ENCODE measurements around the gene RERE.
"Not testable (repeated sequence)": the region's sequence is repeated elsewhere in the genome, so short reads cannot be mapped to it uniquely, and the experiment has no call there.

Gene RERE

GRCh38 chr1:8796812-8797211 is 20.6 kb downstream of the RERE start:
- DNase-seq = no peak

- no peak for DNase-seq
These were observed 22.8 kb downstream of the RERE start for GRCh38 chr1:8794605-8795004.

- no peak for DNase-seq
These were observed 25.6 kb downstream of the RERE start for GRCh38 chr1:8791819-8792218.

GRCh38 chr1:8790987-8791386 is 26.5 kb downstream of the RERE start:
- DNase-seq = no peak

- no peak for DNase-seq
These were observed 27.0 kb downstream of the RERE start for GRCh38 chr1:8790478-8790877.

- DNase-seq = no peak
These were observed 27.9 kb downstream of the RERE start for GRCh38 chr1:8789314-8790214.

GRCh38 chr1:8787218-8787617 is 30.2 kb downstream of the RERE start:
- no peak for DNase-seq

- not testable (repeated sequence) for DNase-seq
These were observed 31.2 kb downstream of the RERE start for GRCh38 chr1:8786204-8786603.

- no peak for DNase-seq
These were observed 34.5 kb downstream of the RERE start for GRCh38 chr1:8782955-8783354.

- no peak for DNase-seq
These were observed 35.3 kb downstream of the RERE start for GRCh38 chr1:8782001-8782620.

- DNase-seq = no peak
These were observed 37.0 kb downstream of the RERE start for GRCh38 chr1:8780405-8780804.

GRCh38 chr1:8777867-8778266 is 39.6 kb downstream of the RERE start:
- no peak for DNase-seq

- no peak for DNase-seq
These were observed 41.3 kb downstream of the RERE start for GRCh38 chr1:8776104-8776503.

- no peak for DNase-seq
These were observed 50.4 kb downstream of the RERE start for GRCh38 chr1:8767006-8767405.

- no peak for DNase-seq
These were observed 52.2 kb downstream of the RERE start for GRCh38 chr1:8765198-8765597.

- DNase-seq = no peak
These were observed 53.0 kb downstream of the RERE start for GRCh38 chr1:8764293-8764937.

GRCh38 chr1:8763888-8764287 is 53.6 kb downstream of the RERE start:
- no peak for DNase-seq

- peak; percentile 27 for DNase-seq
These were observed 62.4 kb downstream of the RERE start for GRCh38 chr1:8754993-8755392.

GRCh38 chr1:8754247-8754650 is 63.2 kb downstream of the RERE start:
- no peak for DNase-seq

- DNase-seq = no peak
These were observed 63.7 kb downstream of the RERE start for GRCh38 chr1:8753736-8754135.

- no peak for DNase-seq
These were observed 64.3 kb downstream of the RERE start for GRCh38 chr1:8752921-8753713.

- DNase-seq = no peak
These were observed 65.0 kb downstream of the RERE start for GRCh38 chr1:8752411-8752810.

- no peak for DNase-seq
These were observed 65.5 kb downstream of the RERE start for GRCh38 chr1:8751984-8752383.

All from NCI-H1694 (cell line).